Measurements from ENCODE around the gene CPA4.
"Not testable (repeated sequence)": the region's sequence is repeated elsewhere in the genome, so short reads cannot be mapped to it uniquely, and the experiment has no call there.

The CPA4 gene

DNA sequence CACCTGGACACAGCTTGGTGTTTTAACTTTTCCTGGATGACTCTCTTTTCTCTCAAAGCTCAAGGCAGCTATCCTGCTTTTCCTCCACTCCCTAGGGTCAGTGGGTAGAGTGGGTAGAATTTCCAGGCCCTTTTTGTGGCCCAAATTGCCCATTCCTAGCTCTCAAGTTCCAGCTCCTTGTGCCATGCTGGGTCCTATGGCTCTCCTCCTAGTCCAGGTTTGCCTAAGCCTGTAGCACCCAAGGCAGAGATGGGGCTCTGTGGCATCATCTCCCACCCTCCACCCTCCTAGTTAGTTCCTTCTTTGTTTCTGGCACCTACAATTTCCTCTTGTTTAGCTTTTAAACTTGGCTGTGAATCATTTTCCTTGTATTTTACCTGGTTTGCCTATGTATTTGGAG, 9.7 kb downstream of the CPA4 start:
- no peak for DNase-seq (ENCODE audit: low read depth)

DNA sequence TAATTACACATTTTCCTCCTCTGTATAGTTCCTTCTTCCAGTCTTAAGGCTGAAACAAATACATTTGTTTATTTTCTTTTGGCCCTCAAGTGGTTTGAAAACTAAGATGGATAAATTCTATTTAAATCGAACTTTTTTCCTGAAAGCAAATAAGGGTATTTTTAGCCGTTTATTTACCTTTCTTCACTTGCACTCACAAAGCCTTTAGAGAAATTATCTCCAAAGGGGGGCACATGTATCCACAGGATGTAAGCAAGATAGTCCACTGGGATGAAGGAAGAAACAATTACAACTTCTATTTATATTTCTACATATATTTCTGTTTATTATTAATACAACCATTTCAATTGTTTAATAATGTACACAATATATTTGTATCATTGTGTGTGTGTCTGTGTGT, 10.2 kb downstream of the CPA4 start:
- DNase-seq (ENCODE audit: low read depth), result no peak

GRCh38 chr7:130303551-130303950, 10.6 kb downstream of the CPA4 start:
- DNase-seq (ENCODE audit: low read depth), result no peak

GRCh38 chr7:130303982-130304381, 11.0 kb downstream of the CPA4 start:
- no peak for DNase-seq (ENCODE audit: low read depth)

- DNase-seq (ENCODE audit: low read depth), result no peak
Observed at GRCh38 chr7:130304878-130305277, 11.9 kb downstream of the CPA4 start.

- DNase-seq (ENCODE audit: low read depth), result no peak
Observed at GRCh38 chr7:130305433-130306042, 12.6 kb downstream of the CPA4 start.

- no peak for DNase-seq (ENCODE audit: low read depth)
Observed at GRCh38 chr7:130309986-130310385, 17.0 kb downstream of the CPA4 start.

DNA sequence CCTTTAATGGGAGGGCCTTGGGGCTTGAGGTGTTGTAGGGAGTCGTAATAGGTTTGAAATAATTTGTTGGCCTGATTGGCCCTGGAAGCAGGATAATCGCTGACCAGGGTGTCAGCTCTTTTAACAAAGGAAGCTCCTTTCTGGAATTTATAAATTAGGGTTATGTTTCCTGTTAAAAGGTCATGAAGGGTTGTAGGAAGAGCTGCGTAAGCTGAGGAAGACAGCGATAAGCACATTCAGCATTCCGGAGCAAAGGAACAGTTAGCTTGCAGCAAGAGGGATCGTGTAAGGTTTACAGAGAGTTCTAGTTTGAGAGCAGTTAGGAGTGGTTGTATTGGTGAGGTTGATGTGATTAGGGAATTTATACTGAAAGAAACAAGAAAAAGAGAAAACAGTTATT, 21.3 kb downstream of the CPA4 start:
- DNase-seq (ENCODE audit: low read depth), result no peak

- no peak for DNase-seq (ENCODE audit: low read depth)
Observed at GRCh38 chr7:130319541-130319940, 26.6 kb downstream of the CPA4 start.

DNA sequence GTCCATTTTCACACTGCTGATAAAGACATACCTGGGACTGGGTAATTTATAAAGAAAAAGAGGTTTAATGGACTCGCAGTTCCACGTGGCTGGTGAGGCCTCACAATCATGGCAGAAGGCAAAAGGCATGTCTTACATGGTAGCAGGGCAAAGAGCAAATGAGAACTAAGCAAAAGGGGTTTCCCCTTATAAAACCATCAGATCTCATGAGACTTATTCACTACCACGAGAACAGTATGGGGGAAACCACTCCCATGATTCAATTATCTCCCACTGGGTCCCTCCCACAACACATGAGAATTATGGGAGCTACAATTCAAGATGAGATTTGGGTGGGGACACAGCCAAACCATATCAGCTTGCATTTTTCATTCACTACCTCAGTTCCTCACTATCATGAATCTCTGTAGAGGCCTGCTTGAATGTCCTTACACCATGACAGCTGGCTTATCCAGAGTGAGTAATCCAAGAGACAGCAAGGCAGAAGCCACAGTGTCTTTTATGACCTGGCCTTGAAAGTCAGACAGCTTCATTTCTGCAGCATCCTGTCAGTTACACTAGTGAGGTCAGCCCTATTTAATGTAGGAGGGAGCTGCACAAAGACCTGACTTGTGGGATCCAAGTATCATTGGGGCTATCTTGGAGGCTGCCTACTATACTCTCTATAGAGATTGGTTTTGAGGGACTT, 28.7 kb downstream of the CPA4 start:
- not testable (repeated sequence) for DNase-seq (ENCODE audit: low read depth)

- DNase-seq (ENCODE audit: low read depth), result no peak
Observed at GRCh38 chr7:130322615-130323014, 29.7 kb downstream of the CPA4 start.

GRCh38 chr7:130324306-130324943, 31.5 kb downstream of the CPA4 start:
- DNase-seq (ENCODE audit: low read depth), result no peak

- no peak for DNase-seq (ENCODE audit: low read depth)
Observed at GRCh38 chr7:130329681-130330080, 36.7 kb downstream of the CPA4 start.

DNA sequence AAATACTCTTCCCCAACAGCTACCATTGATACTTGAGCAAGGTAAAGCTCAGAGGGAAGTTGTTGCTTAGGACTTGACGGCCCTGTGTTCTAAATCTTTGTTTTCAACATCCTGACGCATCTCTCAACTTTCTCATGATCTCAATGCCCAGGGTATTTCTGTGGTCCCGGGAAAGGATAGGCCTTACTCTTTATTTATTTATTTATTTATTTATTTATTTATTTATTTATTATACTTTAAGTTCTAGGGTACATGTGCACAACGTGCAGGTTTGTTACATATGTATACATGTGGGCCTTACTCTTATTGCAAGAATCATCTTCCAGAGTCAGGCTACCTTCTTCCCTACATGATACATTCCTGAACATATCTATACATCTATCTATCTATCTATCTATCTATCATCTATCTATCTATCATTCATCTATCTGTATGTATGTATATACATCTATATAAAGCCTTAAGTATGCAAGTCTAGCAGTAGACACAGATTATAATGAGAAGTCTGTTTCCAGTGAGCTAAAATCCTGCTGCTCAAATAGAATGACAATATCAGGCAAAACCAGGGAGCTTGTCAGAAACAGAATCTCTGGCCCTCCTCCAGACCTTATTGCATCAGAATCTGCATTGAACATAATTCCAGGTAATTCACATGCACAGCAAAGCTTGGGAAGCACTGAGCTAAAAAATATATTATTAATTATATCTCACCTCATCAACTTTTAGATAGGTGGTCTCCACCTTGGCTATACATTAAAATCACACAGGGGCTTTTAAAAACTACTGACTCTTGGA, 39.5 kb downstream of the CPA4 start:
- DNase-seq (ENCODE audit: low read depth), result no peak

DNA sequence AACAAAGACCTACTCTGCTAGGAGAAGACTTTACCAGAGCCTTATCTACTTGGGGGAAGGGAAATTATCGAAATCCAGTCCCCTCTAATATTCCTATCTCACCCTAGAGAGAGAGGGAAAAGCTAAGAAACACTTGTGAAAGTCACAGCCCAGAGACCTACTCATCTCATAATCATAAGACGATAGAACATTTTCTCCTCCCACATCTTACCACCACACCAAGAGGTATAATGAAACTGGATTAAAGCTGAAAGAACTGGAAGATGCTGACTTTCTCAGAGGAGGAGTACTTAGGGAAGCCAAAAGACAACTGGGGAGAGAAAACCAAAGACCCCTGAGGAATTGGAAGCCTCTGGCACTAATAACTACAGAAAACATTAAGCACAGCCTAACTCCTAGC, 40.9 kb downstream of the CPA4 start:
- no peak for DNase-seq (ENCODE audit: low read depth)

DNA sequence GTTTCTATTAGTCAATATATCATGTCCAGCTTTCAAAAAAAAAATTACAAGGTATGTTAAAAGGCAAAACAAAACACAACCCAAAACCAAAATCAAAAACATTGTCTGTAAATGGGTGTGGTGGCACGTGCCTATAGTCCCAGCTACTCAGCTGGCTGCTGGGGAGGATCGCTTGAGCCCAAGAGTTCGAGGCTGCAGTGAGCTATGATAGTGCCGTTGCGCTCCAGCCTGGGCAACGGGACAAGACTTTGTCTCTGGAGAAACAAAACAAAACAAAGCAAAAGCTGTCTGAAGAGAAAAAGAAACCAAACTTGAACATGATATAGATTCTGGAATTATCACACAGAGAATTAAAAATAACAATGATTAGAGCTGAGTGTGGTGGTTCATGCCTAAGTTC, 41.3 kb downstream of the CPA4 start:
- DNase-seq (ENCODE audit: low read depth), result no peak

DNA sequence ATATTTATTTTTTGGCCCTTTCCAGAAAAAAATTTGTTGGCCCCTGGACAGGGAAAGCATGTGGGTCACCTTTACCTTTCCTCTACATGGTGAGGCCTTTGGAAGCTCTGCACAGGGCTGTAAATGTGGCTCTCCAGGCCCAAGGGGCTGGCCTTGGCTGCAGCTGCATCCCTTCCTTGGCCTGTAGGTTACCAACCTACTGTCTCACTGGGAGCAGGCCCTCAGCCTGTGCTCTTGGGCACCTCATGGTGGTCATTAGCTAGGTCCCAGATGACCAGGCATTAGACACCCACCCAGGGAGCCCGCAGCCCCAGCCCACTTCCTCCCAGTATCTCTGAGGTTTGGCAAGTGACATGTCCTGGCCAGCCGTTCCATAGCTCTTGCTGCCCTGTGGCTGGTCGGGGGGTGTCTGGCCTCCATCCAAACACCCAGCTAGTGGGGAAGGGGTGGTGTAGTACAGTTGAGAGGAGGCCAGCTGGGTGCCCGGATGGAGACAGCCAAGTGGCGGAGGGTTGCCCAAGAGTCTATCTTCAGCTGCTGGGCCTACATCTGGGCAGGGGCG, 44.5 kb downstream of the CPA4 start:
- DNase-seq (ENCODE audit: low read depth), result no peak

DNA sequence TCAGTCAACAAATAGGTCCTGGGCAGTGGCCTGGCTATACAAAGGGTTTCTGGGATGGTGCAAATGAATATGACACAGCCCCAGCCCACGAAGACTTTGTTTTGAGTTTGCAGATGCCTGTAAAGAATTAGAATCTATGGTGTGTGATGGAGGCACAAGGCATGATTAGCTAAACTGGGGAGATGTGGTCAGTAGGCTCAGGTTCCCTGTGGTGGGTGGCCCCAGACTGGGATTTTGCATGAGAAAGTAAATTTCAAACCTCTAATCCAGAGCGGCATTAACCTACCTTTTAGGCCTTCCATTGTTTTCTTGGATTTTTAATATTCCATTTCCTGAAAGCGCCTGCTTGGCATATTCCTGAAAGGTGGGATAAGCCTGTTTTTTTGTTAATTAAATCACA, 45.3 kb downstream of the CPA4 start:
- DNase-seq (ENCODE audit: low read depth), result no peak

DNA sequence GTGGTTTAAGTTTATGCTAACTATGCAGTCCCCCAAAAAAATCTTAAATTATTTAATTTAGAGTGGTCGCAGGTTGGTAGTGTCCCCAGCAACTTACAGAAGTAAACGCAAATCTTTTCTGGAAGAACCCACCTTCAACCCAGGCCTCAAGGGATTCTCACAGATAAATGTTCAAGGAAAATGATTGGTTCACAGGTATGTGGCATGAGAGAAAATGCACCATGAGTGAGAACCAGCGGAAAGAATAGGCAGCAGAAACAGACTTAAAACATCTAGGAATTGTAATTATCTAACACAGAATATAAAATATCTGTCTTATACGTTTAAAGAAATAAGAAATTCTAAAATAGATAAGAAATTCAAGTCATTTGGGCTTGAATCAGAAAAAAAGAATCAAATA, 48.9 kb downstream of the CPA4 start:
- no peak for DNase-seq (ENCODE audit: low read depth)

GRCh38 chr7:130342701-130343380, 49.9 kb downstream of the CPA4 start:
- DNase-seq (ENCODE audit: low read depth), result no peak

DNA sequence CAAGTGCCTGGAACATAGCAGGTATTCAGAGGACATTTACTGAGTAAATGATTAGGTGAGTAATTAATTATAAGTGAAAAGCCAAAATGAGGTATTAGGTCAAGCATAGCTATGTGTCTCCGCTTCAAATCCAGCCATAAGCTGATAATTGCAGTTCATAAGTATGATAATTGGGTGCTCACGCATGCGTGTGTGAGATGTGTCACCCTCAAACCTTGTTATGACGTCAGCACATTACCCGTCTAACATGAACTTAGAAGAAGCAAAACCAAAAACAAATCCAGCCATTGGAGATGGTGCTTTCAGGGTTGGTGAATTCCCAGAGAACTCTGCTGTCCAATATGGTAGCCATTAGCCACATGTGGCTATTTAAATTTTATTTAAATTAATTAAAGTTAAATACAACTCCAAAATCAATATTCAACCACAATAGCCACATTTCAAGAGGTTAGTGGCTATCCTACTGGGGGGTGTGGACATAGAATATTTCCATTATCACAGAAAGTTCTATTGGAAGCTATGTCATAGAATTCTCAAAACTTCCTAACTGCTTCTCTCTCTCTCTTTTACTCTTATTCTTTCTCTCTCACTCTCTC, 51.4 kb downstream of the CPA4 start, which contains the start of gene CPA5:
Gene CPA5 (plus strand): TSS at position 546 of the 596 bp plus-strand sequence. CDS start 1,670 bp downstream, outside the sequence.
- no peak for DNase-seq (ENCODE audit: low read depth)
